ENCODE data around the gene ADAM10.

Gene ADAM10, protein sequence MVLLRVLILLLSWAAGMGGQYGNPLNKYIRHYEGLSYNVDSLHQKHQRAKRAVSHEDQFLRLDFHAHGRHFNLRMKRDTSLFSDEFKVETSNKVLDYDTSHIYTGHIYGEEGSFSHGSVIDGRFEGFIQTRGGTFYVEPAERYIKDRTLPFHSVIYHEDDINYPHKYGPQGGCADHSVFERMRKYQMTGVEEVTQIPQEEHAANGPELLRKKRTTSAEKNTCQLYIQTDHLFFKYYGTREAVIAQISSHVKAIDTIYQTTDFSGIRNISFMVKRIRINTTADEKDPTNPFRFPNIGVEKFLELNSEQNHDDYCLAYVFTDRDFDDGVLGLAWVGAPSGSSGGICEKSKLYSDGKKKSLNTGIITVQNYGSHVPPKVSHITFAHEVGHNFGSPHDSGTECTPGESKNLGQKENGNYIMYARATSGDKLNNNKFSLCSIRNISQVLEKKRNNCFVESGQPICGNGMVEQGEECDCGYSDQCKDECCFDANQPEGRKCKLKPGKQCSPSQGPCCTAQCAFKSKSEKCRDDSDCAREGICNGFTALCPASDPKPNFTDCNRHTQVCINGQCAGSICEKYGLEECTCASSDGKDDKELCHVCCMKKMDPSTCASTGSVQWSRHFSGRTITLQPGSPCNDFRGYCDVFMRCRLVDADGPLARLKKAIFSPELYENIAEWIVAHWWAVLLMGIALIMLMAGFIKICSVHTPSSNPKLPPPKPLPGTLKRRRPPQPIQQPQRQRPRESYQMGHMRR

GRCh38 chr15:58749532-58750337, at the start of gene ADAM10:
Gene ADAM10, minus strand, starts transcription at chr15:58749707. Its CDS starts 173 bp downstream, at chr15:58749534.
- DNase-seq (ENCODE audit: low spot score): peak; percentile 99

- DNase-seq (ENCODE audit: low spot score): no peak
These were observed 48.0 kb upstream of the ADAM10 start for GRCh38 chr15:58797505-58797904.

DNA sequence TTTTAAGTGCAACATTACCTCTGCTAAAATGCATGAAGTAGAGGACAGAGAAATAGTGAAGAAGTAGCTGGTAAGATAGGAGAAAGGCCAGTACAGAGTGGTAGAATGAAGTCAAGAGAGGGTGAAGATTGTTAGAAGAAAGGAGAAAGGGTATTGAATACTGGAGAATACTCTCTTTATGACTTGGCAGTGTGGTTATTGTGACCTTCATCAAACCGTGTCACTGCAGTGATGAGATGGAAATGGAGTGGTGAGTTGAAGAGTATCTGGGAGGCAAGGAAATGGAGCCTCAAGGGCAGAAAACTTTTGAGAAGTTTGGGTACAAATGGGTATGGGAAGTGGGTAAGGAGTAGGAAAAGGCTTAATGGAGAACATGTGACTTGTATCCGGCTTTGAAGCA, 46.3 kb upstream of the ADAM10 start:
- DNase-seq (ENCODE audit: low spot score): no peak

DNA sequence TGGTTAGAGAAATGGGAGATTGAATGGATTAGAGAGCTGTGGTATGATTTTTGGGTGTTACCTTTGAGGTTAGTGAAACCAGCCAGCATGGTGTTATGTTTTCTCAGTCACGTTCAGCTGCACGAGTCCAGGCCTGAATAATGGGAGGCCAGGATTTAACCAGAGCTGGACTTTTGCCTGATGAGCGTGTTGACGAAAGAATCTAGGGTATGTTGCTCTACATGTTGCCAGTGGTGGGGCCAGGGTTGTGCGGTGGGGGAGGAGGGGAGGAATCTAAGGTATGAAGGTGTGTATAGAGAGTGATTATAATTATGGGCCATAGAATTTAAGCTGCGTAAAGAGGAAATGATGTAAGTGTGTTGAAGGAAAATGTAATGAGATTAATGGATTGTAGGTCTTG, 44.4 kb upstream of the ADAM10 start:
- peak; percentile 86 for DNase-seq (ENCODE audit: low spot score)

- no peak for DNase-seq (ENCODE audit: low spot score)
These were observed 38.7 kb upstream of the ADAM10 start for GRCh38 chr15:58788056-58788710.

DNA sequence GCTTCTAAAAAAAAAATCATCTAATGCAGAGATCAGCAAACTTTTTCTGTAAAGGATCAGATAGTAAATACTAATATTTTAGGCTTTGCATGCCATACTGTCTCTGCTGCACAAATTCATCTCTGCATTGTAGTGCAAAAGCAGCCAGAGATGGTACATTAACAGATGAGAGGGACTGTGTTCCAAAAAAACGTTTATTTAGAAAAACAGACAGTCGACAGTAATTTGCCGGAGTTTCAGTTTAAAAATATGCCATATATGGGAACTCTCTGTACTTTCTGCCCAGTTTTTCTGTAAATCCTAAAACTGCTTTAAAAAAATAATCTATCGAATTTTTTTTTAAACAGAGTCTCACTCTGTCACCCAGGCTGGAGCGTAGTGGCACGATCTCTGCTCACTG, 35.8 kb upstream of the ADAM10 start:
- DNase-seq (ENCODE audit: low spot score): no peak

DNA sequence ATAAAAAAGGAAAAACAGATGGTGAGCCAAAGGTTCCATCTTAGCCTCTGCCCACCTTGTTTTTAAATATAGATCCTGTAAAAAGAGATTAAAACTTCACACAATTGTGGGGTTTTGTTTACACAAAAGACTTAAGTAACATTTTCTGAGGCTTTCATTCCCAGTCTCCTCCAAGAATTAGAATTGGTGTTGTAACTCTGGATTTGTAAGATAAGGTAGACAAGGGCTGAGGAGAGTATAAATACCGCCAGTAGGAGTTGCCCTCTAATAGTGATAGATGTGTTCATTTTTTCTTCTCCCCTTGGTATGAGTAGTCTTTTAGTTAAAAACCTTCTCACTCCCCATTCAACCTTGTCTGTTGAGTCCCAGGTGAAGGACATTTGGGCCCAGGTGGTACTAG, 30.0 kb upstream of the ADAM10 start:
- DNase-seq (ENCODE audit: low spot score): no peak

GRCh38 chr15:58777107-58777506, 27.6 kb upstream of the ADAM10 start:
- DNase-seq (ENCODE audit: low spot score): no peak

- no peak for DNase-seq (ENCODE audit: low spot score)
These were observed 25.9 kb upstream of the ADAM10 start for GRCh38 chr15:58775402-58775801.

DNA sequence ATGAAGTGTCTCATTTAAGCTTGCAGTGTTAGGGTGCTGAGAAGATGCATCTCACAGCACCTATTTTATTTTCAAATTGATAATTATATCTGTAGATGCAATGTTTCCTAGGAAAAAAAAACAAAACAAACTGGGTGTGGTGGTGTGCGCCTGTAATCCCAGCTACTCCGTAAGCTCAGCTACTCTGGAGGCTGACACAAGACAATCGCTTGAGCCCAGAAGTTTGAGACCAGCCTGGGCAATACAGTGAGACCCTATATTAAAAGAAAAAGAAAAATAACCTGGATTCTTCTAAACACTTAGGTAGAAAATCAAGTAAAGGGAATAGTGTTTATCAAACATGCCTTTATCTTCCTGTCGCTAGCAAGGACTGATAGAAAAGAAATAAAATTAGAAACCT, 23.5 kb upstream of the ADAM10 start:
- DNase-seq (ENCODE audit: low spot score): no peak

- peak; percentile 52 for DNase-seq (ENCODE audit: low spot score)
These were observed 22.2 kb upstream of the ADAM10 start for GRCh38 chr15:58771621-58772250.

DNA sequence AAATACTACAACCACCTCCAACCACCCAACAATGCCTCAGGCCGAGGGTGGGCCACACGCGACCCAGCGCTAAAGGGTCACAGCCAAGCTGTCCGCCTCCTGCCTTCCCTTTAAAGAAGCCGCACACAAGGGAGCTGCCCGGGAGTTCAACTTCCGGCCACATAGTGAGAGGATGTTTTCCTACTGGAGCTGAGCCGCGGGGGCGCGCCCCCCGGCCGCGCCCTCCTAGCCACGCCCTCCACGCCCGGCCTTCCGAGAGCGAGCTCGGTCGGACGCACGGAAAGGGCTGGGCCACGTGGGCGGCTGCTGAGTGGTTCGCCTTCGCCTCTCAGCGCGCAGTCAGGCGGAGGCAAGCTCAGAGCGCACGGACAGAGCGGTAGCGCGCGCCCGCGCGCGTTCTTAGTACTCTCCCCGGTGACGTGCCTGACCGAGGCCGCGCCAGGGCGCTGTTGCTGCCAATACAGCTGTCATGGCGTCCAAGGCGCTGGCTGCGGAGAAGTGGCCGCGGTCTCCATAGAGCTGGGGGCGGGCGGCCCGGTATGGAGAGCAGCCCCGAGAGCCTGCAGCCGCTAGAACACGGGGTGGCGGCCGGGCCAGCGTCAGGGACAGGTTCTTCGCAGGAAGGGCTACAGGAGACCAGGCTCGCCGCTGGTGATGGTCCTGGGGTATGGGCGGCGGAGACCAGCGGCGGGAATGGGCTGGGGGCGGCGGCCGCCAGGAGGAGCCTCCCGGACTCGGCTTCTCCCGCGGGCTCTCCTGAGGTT, 21.5 kb upstream of the ADAM10 start, which contains the start of gene MINDY2:
Gene MINDY2 (plus strand): TSS at position 446 of the 764 bp plus-strand sequence. CDS start 94 bp downstream, at position 540.
- DNase-seq (ENCODE audit: low spot score): peak; percentile 99

- DNase-seq (ENCODE audit: low spot score): no peak
These were observed 21.0 kb upstream of the ADAM10 start for GRCh38 chr15:58770519-58770856.

DNA sequence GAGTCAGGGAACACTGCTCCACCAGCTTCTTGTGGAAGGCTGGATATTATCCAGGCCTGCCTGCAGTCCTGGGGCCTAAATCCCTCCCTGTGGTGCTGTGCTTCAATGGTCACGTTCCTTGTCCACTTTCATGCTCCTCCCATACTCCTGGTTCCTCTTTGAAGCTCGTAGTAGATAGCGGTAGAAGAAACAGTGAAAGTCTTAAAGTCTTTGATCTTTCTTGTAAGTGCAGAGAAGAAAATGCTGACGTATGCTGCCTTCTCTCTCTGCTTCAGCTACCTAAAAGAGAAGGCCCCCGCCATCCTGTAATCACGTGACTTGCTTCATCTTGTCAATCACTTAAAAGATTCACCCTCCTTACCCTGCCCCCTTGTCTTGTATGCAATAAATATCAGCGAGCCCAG, 19.1 kb upstream of the ADAM10 start:
- peak; percentile 52 for DNase-seq (ENCODE audit: low spot score)

DNA sequence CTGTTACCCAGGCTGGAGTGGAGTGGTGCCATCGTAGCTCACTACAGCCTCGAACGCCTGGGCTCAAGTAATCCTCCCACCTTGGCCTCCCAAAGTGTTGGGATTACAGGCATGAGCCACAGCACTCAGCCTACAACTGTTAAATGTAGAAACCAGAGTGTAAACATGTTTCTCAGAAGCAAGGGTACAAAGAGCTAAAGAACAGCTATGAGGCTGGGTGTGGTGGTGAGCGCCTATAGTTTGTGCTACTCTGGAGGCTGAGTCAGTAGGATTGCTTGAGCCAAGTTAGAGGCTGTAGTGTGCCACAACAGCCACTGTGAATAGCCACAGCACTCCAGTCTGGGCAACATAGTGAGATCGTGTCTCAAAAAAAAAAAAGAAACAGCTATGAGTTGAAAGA, 16.8 kb upstream of the ADAM10 start:
- no peak for DNase-seq (ENCODE audit: low spot score)

DNA sequence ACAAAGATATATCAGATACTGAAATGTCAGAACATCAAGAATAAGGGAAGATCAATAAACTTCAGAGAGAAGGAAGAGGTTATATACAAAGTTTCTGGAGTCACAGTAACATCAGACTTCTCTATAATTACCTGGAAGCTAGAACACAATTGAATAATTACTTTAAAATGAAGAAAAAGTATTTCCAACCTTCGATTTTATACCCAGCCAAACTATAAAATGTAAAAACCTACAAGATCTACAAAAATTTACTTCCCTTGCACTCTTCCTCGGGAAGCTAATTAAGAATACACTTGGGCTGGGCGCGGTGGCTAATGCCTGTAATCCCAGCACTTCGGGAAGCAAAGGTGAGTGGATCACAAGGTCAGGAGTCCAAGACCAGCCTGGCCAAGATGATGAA, 15.0 kb upstream of the ADAM10 start:
- no peak for DNase-seq (ENCODE audit: low spot score)

- no peak for DNase-seq (ENCODE audit: low spot score)
These were observed 13.2 kb upstream of the ADAM10 start for GRCh38 chr15:58762731-58763130.

DNA sequence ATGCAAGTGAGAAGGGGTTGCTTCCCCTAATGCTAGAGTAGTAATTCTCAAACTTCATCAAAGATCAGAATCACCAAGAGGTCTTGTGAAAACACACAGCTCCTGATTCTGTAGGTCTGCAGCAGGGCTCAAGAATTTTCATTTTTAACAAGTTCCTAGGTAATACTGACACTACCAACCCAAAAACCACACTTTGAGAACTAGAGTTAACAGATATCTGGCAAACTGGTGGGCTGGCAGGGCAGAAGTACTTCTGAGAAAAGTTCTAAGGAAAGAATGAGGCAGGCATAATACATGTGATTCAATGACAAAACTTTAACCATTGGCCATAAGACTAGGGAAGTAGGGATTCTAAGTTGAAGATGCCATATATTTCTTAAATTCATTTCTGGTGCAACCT, 12.8 kb upstream of the ADAM10 start:
- no peak for DNase-seq (ENCODE audit: low spot score)

- no peak for DNase-seq (ENCODE audit: low spot score)
These were observed 11.5 kb upstream of the ADAM10 start for GRCh38 chr15:58761010-58761388.

DNA sequence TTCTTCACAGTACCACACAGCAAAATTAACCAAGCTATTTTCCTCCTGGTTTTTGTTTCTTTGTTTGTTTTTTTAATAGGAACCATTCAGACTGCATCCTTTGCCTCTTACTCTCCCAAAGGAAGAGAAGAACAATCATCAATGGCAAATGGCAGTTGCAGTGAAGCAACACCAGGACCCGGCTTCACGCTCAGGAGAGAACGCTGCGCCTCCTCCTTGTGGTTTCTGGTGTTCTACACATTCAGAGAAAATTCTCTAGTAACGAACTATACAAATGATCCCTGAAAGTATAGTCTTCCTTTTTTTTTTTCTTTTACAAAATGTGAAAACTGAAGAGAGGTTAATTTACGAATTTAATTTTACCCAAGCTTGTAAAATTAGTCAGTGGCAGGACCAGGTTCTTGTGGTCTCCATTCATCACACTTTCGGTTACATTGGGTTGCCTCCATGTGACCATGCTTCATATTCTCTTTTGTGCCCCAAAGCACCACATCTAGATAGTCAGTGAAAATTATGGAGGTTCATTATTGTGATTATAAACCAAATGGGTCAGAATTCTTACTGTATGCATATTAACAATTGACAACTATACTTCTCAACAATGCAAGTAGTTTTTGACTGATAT, 11.0 kb upstream of the ADAM10 start:
- DNase-seq (ENCODE audit: low spot score): no peak

All from kidney tubule cell (primary cell).